Lower leg skin (tissue), 3 donors: ENCODE results near the gene ASTN1.

Experiments used
- CTCF ChIP-seq, 3 donors: fragments of 450-650 bp; IDR thresholded peaks; one replicate each; pipeline ENCODE4 v1.5.1; 2016; ENCODE audit warnings: antibody characterized with exemption in 3 of 3, mild to moderate bottlenecking in 3 of 3, moderate library complexity in 2 of 3
- POLR2A ChIP-seq, 2 donors: fragments of 450-650 bp; IDR thresholded peaks; one replicate each; pipeline ENCODE4 v1.6.1; 2016 to 2017; ENCODE audit warnings: antibody characterized with exemption in 2 of 2, mild to moderate bottlenecking in 1 of 2, moderate library complexity in 1 of 2

- TF ChIP-seq CTCF (IDR thresholded peaks at IDR 0.05) (no peak), POLR2A (IDR thresholded peaks at IDR 0.05) (no peak)
Measured at GRCh38 chr1:176858433-176858916, 306.0 kb downstream of the ASTN1 start.
